Panc1 (cell line): Measurements from ENCODE around the gene ARPP19.

Experiments used
- POLR2AphosphoS5 ChIP-seq: IDR thresholded peaks from 2 replicates; pipeline ENCODE4 v1.6.1; 2012; ENCODE audit warnings: mild to moderate bottlenecking, low read depth, low read length, moderate library complexity
- TCF7L2 ChIP-seq: IDR thresholded peaks from 2 replicates; pipeline ENCODE4 v1.6.1; 2011; ENCODE audit warnings: mild to moderate bottlenecking, low read depth, low read length, inconsistent platforms
- TF ChIP-seq, protein P1 (sequence below), 2 experiments: IDR thresholded peaks; 2 replicates each; pipeline ENCODE4 v1.6.1; 2011 to 2012; ENCODE audit warnings: low read depth in 2 of 2, control low read depth in 1 of 2, low read length in 1 of 2, mild to moderate bottlenecking in 1 of 2, moderate library complexity in 1 of 2; ENCODE audit not compliant: insufficient read depth in 1 of 2
- TF ChIP-seq, protein P2 (sequence below): fragments of 450-650 bp; IDR thresholded peaks from 2 replicates; pipeline ENCODE4 v1.5.1; 2017; ENCODE audit warnings: mild to moderate bottlenecking

DNA sequence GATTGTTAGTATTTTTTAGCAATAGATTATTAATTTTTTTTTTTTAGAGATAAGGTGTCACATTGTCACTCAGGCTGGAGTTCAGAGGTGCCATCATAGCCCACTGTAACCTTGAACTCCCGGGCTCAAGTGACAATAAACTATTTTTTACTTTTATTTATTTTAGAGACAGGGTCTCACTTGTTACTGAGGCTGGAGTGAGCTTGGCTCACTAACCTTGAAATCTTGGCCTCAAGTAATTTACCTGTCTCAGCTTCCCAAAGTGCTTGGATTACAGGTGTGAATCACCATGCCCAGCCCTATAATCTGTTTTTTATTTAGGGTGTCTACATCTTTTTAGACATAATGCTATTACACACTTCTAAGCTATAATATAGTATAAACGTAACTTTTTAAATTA lies 7.9 kb upstream of the ARPP19 start:
- TF ChIP-seq, protein P1, sequence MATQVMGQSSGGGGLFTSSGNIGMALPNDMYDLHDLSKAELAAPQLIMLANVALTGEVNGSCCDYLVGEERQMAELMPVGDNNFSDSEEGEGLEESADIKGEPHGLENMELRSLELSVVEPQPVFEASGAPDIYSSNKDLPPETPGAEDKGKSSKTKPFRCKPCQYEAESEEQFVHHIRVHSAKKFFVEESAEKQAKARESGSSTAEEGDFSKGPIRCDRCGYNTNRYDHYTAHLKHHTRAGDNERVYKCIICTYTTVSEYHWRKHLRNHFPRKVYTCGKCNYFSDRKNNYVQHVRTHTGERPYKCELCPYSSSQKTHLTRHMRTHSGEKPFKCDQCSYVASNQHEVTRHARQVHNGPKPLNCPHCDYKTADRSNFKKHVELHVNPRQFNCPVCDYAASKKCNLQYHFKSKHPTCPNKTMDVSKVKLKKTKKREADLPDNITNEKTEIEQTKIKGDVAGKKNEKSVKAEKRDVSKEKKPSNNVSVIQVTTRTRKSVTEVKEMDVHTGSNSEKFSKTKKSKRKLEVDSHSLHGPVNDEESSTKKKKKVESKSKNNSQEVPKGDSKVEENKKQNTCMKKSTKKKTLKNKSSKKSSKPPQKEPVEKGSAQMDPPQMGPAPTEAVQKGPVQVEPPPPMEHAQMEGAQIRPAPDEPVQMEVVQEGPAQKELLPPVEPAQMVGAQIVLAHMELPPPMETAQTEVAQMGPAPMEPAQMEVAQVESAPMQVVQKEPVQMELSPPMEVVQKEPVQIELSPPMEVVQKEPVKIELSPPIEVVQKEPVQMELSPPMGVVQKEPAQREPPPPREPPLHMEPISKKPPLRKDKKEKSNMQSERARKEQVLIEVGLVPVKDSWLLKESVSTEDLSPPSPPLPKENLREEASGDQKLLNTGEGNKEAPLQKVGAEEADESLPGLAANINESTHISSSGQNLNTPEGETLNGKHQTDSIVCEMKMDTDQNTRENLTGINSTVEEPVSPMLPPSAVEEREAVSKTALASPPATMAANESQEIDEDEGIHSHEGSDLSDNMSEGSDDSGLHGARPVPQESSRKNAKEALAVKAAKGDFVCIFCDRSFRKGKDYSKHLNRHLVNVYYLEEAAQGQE (IDR thresholded peaks at IDR 0.05; ENCODE audit: insufficient read depth in 1 of 2, low read depth in 2 of 2, low read length in 1 of 2): no peak
- TF ChIP-seq, protein P2, sequence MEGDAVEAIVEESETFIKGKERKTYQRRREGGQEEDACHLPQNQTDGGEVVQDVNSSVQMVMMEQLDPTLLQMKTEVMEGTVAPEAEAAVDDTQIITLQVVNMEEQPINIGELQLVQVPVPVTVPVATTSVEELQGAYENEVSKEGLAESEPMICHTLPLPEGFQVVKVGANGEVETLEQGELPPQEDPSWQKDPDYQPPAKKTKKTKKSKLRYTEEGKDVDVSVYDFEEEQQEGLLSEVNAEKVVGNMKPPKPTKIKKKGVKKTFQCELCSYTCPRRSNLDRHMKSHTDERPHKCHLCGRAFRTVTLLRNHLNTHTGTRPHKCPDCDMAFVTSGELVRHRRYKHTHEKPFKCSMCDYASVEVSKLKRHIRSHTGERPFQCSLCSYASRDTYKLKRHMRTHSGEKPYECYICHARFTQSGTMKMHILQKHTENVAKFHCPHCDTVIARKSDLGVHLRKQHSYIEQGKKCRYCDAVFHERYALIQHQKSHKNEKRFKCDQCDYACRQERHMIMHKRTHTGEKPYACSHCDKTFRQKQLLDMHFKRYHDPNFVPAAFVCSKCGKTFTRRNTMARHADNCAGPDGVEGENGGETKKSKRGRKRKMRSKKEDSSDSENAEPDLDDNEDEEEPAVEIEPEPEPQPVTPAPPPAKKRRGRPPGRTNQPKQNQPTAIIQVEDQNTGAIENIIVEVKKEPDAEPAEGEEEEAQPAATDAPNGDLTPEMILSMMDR: no peak
- TF ChIP-seq POLR2AphosphoS5: no peak
- no peak for TF ChIP-seq TCF7L2
